EH (cell line): Measurements from ENCODE around the gene DLD.
A peak's percentile ranks its signal among the peaks of the same experiment; 100 is the strongest.
"Not testable (repeated sequence)": the region's sequence is repeated elsewhere in the genome, so short reads cannot be mapped to it uniquely, and the experiment has no call there.

ENCODE experiments used
- DNase-seq: peaks from one replicate; pipeline ENCODE4 v3.0.0-alpha.2; 2015; ENCODE audit warnings: low read depth

DLD gene, protein sequence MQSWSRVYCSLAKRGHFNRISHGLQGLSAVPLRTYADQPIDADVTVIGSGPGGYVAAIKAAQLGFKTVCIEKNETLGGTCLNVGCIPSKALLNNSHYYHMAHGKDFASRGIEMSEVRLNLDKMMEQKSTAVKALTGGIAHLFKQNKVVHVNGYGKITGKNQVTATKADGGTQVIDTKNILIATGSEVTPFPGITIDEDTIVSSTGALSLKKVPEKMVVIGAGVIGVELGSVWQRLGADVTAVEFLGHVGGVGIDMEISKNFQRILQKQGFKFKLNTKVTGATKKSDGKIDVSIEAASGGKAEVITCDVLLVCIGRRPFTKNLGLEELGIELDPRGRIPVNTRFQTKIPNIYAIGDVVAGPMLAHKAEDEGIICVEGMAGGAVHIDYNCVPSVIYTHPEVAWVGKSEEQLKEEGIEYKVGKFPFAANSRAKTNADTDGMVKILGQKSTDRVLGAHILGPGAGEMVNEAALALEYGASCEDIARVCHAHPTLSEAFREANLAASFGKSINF

GRCh38 chr7:107890962-107891635, at the start of gene DLD:
Gene DLD (plus strand): TSS chr7:107891183. CDS start chr7:107891251, 68 bp downstream.
- peak; percentile 88 for DNase-seq

- DNase-seq: no peak
Observed at GRCh38 chr7:107842213-107842612, 48.8 kb upstream of the DLD start.

GRCh38 chr7:107843184-107843583, 47.8 kb upstream of the DLD start:
- no peak for DNase-seq

- no peak for DNase-seq
Observed at GRCh38 chr7:107846324-107846723, 44.7 kb upstream of the DLD start.

DNA sequence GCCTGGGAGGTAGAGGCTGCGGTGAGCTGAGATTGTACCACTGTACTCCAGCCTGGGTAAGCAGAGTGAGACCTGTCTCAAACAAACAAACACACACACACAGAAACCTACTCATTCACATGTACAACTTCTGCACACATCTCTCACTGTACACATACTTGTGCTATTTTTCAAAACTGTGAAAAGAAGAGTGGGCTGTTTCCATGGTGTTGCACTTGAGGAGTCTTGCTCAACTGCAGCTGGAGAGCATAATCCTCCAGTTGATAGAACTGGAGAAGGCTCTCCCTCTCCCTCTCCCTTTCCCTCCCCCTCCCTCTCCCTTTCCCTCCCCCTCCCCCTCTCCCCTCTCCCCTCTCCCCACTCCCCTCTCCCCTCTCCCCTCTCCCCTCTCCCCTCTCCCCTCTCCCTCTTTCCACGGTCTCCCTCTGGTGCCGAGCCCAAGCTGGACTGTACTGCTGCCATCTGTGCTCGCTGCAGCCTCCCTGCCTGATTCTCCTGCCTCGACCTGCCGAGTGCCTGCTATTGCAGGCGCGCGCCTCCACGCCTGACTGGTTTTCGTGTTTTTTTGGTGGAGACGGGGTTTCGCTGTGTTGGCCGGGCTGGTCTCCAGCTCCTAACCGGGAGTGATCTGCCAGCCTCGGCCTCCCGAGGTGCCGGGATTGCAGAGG, 43.7 kb upstream of the DLD start:
- DNase-seq: no peak

DNA sequence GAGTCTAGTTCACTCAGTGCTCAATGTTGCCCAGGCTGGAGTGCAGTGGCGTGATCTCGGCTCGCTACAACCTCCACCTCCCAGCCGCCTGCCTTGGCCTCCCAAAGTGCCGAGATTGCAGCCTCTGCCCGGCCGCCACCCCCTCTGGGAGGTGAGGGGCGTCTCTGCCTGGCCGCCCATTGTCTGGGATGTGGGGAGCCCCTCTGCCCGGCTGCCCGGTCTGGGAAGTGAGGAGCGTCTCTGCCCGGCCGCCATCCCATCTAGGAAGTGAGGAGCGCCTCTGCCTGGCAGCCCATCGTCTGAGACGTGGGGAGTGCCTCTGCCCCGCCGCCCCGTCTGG, 43.2 kb upstream of the DLD start:
- DNase-seq: not testable (repeated sequence)

- DNase-seq: not testable (repeated sequence)
Observed at GRCh38 chr7:107848211-107848610, 42.8 kb upstream of the DLD start.

DNA sequence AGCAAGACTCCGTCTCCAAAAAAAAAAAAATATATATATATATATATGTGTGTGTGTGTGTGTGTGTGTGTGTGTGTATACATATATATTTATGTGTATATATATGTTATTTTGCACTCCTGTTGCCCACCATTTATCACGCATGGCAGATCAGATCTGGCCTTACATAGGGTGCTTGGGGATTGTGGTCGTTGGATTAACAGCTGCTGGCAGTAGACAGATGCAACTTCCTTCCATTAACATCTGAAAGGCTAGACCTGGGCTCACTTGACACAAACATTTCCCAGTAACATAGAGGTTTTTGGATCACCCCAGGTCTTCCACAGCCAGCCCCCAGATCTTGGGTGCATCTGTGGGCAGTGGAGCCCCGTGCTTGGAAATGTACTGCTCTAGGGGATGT, 40.8 kb upstream of the DLD start:
- DNase-seq: no peak

- DNase-seq: peak; percentile 5
Observed at GRCh38 chr7:107850643-107851042, 40.3 kb upstream of the DLD start.

- DNase-seq: no peak
Observed at GRCh38 chr7:107854454-107854853, 36.5 kb upstream of the DLD start.

DNA sequence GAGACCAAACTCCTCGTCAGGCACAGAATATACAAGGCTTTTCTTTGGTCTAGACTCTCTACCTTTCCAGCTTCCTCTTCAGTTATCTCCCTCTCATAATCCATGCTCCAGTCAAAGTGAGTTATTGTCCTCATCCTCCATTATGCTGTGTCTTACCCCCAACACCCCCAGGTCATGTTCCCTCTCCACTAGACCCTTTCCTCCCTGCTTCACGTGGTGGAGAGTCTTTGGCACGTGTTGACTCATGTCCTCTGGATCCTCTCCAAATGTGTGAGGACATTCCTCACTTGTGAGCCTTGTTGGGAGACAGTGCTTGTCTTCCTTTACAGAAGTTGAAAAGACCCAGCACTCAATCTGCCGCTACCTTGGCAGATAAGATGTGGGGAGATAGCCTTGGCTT, 36.0 kb upstream of the DLD start:
- peak; percentile 67 for DNase-seq

GRCh38 chr7:107856806-107857540, 34.0 kb upstream of the DLD start:
- DNase-seq: no peak

DNA sequence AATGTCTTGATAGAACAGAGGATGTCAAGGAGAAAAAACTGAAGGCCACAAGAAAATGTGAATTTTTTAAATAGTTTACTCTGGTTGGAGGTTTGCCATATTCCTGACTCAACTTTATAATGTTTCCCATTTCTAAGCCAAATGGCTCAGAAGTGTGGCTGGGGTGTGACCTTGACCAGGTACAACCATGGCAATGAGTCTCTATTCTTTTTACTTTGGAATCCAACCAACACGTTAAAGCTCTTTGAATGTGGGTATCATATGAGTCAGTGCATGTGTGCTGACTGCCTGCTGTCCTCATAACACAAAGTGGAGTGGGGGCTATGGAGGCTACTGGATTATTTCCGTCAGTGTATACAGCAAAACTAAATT, 33.5 kb upstream of the DLD start:
- DNase-seq: peak; percentile 61

DNA sequence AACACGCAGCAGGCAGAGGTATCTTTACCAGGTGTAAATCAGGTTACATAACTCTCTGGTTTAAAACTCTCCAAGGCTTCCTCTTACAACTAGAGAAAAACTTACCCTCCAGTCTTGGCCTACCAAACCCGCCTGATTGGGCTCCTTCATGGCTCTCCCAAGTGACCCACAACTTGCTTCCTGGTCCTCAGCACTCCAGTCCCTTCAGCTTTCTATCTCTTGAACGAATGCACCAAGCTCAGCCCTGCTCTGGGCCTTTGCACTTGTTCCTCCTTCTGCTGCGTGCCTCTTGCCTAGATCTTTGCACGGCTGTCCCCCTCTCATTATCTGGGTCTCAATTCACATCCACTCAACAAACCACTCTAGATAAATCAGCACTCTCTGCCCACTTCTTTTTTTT, 32.7 kb upstream of the DLD start:
- no peak for DNase-seq

- DNase-seq: no peak
Observed at GRCh38 chr7:107860279-107860961, 30.6 kb upstream of the DLD start.

- no peak for DNase-seq
Observed at GRCh38 chr7:107860981-107861652, 29.9 kb upstream of the DLD start.

DNA sequence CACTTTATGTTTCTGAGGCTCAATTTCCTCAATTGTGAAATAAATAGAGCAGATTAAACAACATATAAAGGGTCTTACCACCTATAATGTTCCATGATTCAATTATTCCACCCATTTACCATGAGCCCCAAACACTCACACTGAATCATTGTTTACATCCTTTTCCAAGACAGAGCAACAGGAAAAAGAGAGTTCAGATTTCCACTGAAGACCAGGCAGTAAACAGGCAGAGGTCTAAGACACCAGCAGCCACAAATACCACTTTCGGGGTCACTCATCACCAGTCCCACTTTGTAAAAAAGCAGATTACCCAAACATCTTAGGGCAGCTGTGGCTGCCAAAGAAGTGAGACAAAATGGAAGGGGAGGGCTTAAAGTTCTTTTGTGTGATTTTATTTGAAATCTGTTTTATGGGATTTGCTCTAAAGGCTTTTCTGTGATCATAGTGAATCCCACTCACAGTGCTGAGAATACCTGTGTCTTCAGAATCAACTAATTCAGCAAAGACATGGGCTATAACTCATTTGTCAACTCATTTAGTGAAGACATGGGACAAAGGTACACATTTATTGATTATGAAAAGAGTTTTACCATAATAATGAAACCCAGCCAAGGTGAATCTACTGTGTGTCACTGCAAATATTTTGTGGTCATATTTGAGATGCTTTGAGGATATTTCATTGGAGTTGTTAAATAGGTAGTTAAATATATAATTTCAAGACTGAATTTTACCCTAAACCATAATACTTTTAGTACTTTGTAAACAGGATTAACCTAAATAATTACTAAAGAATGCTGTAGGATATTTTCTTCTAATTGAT, 24.8 kb upstream of the DLD start:
- DNase-seq: no peak

GRCh38 chr7:107867858-107868466, 23.0 kb upstream of the DLD start:
- DNase-seq: no peak

DNA sequence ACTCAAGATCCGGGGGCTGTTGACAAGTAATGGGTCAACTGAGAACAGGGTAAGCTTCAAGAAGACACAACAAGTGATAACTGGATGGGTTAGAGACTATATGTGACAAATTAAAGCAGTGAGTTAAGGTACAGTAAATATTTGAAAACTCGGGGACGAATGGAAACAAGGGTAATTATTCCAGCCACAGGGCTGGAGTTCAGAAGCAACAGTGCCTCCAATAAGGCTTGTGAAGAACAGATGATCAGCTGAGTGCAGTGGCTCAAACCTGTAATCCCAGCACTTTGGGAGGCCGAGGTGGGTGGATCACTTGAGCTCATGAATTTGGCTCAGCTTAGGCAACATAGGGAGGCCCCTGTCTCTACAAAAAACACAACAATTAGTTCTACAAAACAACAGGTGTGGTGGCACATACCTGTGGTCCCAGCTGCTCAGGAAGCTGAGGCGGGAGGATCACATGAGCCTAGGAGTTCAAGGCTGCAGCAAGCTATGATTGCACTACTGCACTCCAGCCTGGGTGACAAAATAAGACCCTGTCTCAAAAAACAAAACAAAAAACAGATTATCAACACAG, 20.5 kb upstream of the DLD start:
- DNase-seq: no peak
